Kidney (tissue), 14 donors: ENCODE data around the gene FBXO42. TPM values are rescaled to one million over a fixed set of nuclear protein-coding genes. Genes with fewer than 3 reads are reported as not detected.

Experiments used
- DNase-seq, 5 donors: peaks; one replicate each; pipeline ENCODE4 v3.0.0-alpha.2; 2013 to 2020
- FAIRE-seq: peaks from 2 replicates; lab custom pipeline; 2012; peaks lifted over from hg19 to GRCh38; lab: Jason Lieb, UNC
- H3K27ac ChIP-seq, 2 donors: one replicate each; pipeline ENCODE4 v1.7.0; 2013; ENCODE audit warnings: low read depth in 2 of 2, low read length in 2 of 2, inconsistent platforms in 1 of 2
- H3K27me3 ChIP-seq: one replicate; pipeline ENCODE4 v1.7.1; 2013; ENCODE audit warnings: low read length, inconsistent platforms; ENCODE audit not compliant: control insufficient read depth, insufficient read depth
- H3K36me3 ChIP-seq, 3 donors: one replicate each; pipeline versions ENCODE4 v1.7.0 to v1.7.1; 2013; ENCODE audit warnings: low read length in 3 of 3, control low read depth in 1 of 3, inconsistent platforms in 1 of 3; ENCODE audit not compliant: insufficient read depth in 3 of 3, control insufficient read depth in 2 of 3
- H3K4me1 ChIP-seq, 3 donors: one replicate each; pipeline versions ENCODE4 v1.7.0 to v1.7.1; 2013; ENCODE audit warnings: low read length in 3 of 3, inconsistent platforms in 1 of 3, low read depth in 1 of 3; ENCODE audit not compliant: control insufficient read depth in 2 of 3, insufficient read depth in 2 of 3
- H3K4me3 ChIP-seq, 3 donors: one replicate each; pipeline versions ENCODE4 v1.7.0 to v1.8.1; 2013; ENCODE audit warnings: low read length in 3 of 3, control low read depth in 1 of 3, inconsistent platforms in 1 of 3
- H3K9ac ChIP-seq, 3 donors: one replicate each; pipeline versions ENCODE4 v1.7.0 to v1.7.1; 2013; ENCODE audit warnings: low read length in 3 of 3, control low read depth in 1 of 3, inconsistent platforms in 1 of 3
- H3K9me3 ChIP-seq, 3 donors: one replicate each; pipeline versions ENCODE4 v1.7.0 to v1.7.1; 2013; ENCODE audit warnings: low read length in 3 of 3, control low read depth in 1 of 3, inconsistent platforms in 1 of 3; ENCODE audit not compliant: control insufficient read depth in 2 of 3, insufficient read depth in 1 of 3
- CTCF ChIP-seq: IDR thresholded peaks from 3 replicates; pipeline ENCODE4 v1.5.1; 2012; ENCODE audit warnings: mild to moderate bottlenecking, moderate library complexity, borderline replicate concordance; ENCODE audit not compliant: insufficient read depth; ENCODE audit errors: extremely low read depth
- intact Hi-C: fragments of 100-400 bp; cut with DNase I; formaldehyde crosslinking; loops from one replicate; pipeline ENCODE4 v1.11.1; 2022
- polyA plus RNA-seq: library from polyadenylated mRNA; stranded (reverse); fragments of 350-450 nt; fragmentation: Illumina TruSeq; extraction: RNeasy Lipid Tissue Mini Kit (QIAGEN cat#74804); gene quantifications from one replicate; pipeline ENCODE4 v1.2.3, GENCODE V29; 2014; ENCODE audit warnings: low read depth, low replicate concordance; ENCODE audit not compliant: insufficient read depth
- total RNA-seq: library from RNA; stranded (reverse); fragmentation: NEBNext Ultra II Directional; extraction: Animal tissue kit (Norgen Biotek cat#: 25700); gene quantifications from one replicate; pipeline ENCODE4 v1.2.1, GENCODE V29; 2021
- donor health status: control.
- donor health status: control.
- donor health status: control.
- donor health status: control.
- donor health status: control.
- donor health status: DM: yes; HTN: yes; CAD: no.
- donor health status: Normal renal cell carcinoma (clear cell type).

FBXO42 gene
- total and polyA plus RNA-seq, 2 donors from 2014 or later = 14.1 to 22.1 TPM

- Histone ChIP-seq H3K27me3 (peaks cover 5% of the 10 kb centered on the region), H3K27ac (no peak overlapping the region), H3K36me3 (no peaks in the 10 kb centered on the region), H3K4me3 (no peak overlapping the region), H3K9me3 (no peaks in the 10 kb centered on the region), H3K9ac (no peak overlapping the region), H3K4me1 (peaks cover 0 to 7% (median 0%) of the 10 kb centered on the region in 3 donors)
- no peak for TF ChIP-seq CTCF
- intact Hi-C loops = no loop called here
- no peak for FAIRE-seq
- peak in 1 of 5 donors; percentile 63 for DNase-seq
These were observed 120.7 kb downstream of the FBXO42 start for GRCh38 chr1:16231331-16232315.

- Histone ChIP-seq H3K9ac (no peak overlapping the region), H3K4me1 (peaks cover 0 to 6% (median 0%) of the 10 kb centered on the region in 3 donors), H3K27me3 (peaks cover 5% of the 10 kb centered on the region), H3K27ac (no peak overlapping the region), H3K4me3 (no peak overlapping the region), H3K9me3 (no peaks in the 10 kb centered on the region), H3K36me3 (no peaks in the 10 kb centered on the region)
- FAIRE-seq (no peak), DNase-seq (peak in 2 of 5 donors; percentile 29 to 37)
- intact Hi-C loops = no loop called here
- no peak for TF ChIP-seq CTCF
These were observed 121.5 kb downstream of the FBXO42 start for GRCh38 chr1:16230744-16231143.

GRCh38 chr1:16229976-16230740 is 122.1 kb downstream of the FBXO42 start:
- DNase-seq (peak in 2 of 5 donors; percentile 47 to 61), FAIRE-seq (no peak)
- peaks cover 5% of the 10 kb centered on the region for H3K27me3 ChIP-seq
- no peak overlapping the region for H3K4me3 ChIP-seq
- H3K4me1 ChIP-seq = peaks cover 0 to 6% (median 0%) of the 10 kb centered on the region in 3 donors
- no peak overlapping the region for H3K9ac ChIP-seq
- no peak for TF ChIP-seq CTCF
- intact Hi-C loops = no loop called here
- no peaks in the 10 kb centered on the region for H3K9me3 ChIP-seq
- no peaks in the 10 kb centered on the region for H3K36me3 ChIP-seq
- H3K27ac ChIP-seq = no peak overlapping the region
